ENCODE measurements around the gene U2AF2. TPM values are rescaled to one million over a fixed set of nuclear protein-coding genes. Genes with fewer than 3 reads are reported as not detected.
A peak's percentile ranks its signal among the peaks of the same experiment; 100 is the strongest.

U2AF2 gene
- polyA plus RNA-seq, 3 donors: 5.3 to 166 (median 5.4) TPM

DNA sequence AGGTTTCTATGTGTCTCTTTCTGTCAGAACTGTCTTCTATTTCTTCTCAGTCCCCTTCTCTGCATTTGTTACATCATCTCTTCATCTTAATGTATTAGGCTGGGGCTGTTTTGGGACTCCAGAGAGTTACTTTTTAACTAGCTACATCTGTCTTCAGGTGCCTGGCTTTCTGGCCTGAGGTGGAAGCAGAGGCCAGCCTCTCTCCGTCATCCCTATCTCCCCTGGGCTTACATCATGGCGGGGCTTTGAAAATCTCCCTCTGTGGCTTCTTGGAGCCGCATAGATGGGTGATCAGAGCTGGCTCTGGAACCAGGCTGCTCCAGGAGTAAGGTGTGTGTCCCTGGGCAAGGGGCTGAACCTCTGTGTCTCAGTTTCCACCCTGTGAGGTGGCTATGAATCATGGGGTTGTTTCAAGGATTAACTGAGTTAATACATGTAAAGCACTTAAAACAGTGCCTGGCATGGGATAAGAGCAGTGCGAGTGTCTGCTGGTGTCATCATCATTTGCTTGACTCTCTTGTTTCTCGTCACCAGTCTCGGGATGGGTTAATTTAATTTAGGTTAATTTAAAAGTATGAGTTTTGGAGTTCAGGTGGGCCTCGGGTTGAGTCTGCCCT lies 22.2 kb downstream of the U2AF2 start:
- Mint-ChIP-seq H3K27ac (peak overlapping the region; percentile 86 to 98 (median 94)), H3K4me1 (peaks cover 58% of the 10 kb centered on the region), H3K9me3 (no peaks in the 10 kb centered on the region), H3K4me3 (peak overlapping the region; percentile 76 to 99), H3K36me3 (peaks cover 59 to 70% of the 10 kb centered on the region in 2 donors), H3K27me3 (ENCODE audit: low read depth in 3 of 3) (no peaks in the 10 kb centered on the region)
- DNase-seq: no peak
- Histone ChIP-seq H3K9ac (ENCODE audit: insufficient read depth, low read length, poor library complexity, severe bottlenecking) (peak overlapping the region; percentile 62), H3K4me3 (replicated peaks in 1 of 3; ENCODE audit: low read depth in 2 of 3, low read length in 3 of 3) (peak overlapping the region in 1 of 3 experiments; percentile 81), H3K79me2 (ENCODE audit: insufficient read depth, low read length) (peaks cover 86% of the 10 kb centered on the region), H3K27ac (ENCODE audit: low read depth in 1 of 2, low read length in 2 of 2) (peak overlapping the region; percentile 86 to 92), H3K36me3 (replicated peaks in 1 of 2; ENCODE audit: control insufficient read depth in 1 of 2, insufficient read depth in 2 of 2, low read length in 2 of 2) (peaks cover 46 to 54% of the 10 kb centered on the region in 2 donors), H3K4me2 (replicated peaks; ENCODE audit: extremely low read depth, low read length, poor library complexity, severe bottlenecking) (peak overlapping the region; percentile 92), H4K20me1 (ENCODE audit: insufficient read depth, low read length) (peaks cover 81% of the 10 kb centered on the region), H2AFZ (ENCODE audit: insufficient read depth, low read depth, low read length, poor library complexity, severe bottlenecking) (no peak overlapping the region), H3K27me3 (ENCODE audit: control insufficient read depth in 2 of 2, insufficient read depth in 2 of 2, low read length in 2 of 2) (no peaks in the 10 kb centered on the region), H3K9me3 (replicated peaks in 1 of 2; ENCODE audit: control insufficient read depth in 1 of 2, insufficient read depth in 1 of 2, low read length in 2 of 2) (no peaks in the 10 kb centered on the region), H3K4me1 (ENCODE audit: control insufficient read depth in 1 of 2, insufficient read depth in 2 of 2, low read length in 2 of 2) (peaks cover 55 to 60% of the 10 kb centered on the region in 2 donors)
- WGBS (ENCODE audit: insufficient coverage): 97% methylated on average over 4 of the region's 7 CpGs
- TF ChIP-seq, protein P1, sequence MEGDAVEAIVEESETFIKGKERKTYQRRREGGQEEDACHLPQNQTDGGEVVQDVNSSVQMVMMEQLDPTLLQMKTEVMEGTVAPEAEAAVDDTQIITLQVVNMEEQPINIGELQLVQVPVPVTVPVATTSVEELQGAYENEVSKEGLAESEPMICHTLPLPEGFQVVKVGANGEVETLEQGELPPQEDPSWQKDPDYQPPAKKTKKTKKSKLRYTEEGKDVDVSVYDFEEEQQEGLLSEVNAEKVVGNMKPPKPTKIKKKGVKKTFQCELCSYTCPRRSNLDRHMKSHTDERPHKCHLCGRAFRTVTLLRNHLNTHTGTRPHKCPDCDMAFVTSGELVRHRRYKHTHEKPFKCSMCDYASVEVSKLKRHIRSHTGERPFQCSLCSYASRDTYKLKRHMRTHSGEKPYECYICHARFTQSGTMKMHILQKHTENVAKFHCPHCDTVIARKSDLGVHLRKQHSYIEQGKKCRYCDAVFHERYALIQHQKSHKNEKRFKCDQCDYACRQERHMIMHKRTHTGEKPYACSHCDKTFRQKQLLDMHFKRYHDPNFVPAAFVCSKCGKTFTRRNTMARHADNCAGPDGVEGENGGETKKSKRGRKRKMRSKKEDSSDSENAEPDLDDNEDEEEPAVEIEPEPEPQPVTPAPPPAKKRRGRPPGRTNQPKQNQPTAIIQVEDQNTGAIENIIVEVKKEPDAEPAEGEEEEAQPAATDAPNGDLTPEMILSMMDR (IDR thresholded peaks at IDR 0.05): no peak
- intact Hi-C loops (cut with micrococcal nuclease): loop anchor here in 1 of 2 donors (1.0 to 2.0 kb wide), 2 partner anchors 22 to 78 kb away; partner anchors contain the start of genes FIZ1 and U2AF2

DNA sequence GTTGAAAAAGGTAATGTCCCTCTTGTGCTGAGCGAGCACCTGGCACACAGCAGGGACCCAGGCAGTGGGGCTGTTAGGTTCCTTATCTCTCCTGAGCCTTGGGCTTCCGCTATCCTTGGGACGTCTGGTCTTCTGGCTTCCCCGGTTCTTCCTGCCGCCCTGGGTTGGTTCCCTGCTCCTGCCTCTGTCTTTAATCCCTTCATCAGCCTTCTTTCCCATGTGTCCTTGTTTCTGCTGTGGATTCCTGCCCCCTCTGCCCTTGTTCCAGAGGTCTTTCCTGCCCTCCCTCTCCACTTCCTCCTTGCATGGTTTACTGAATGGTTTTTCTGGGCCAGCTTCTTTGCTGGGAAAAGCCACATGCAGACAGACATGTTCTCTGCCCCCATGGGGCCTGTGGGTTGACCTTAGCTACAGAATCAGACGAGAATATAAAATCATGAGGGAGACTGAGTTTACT lies 22.8 kb downstream of the U2AF2 start:
- H3K27me3 Mint-ChIP-seq (ENCODE audit: low read depth in 3 of 3): no peaks in the 10 kb centered on the region
- Histone ChIP-seq H3K4me3 (replicated peaks in 1 of 3; ENCODE audit: low read depth in 2 of 3, low read length in 3 of 3) (peak overlapping the region; percentile 1 to 81 (median 5)), H3K36me3 (replicated peaks in 1 of 2; ENCODE audit: control insufficient read depth in 1 of 2, insufficient read depth in 2 of 2, low read length in 2 of 2) (peaks cover 46 to 53% of the 10 kb centered on the region in 2 donors), H3K4me2 (replicated peaks; ENCODE audit: extremely low read depth, low read length, poor library complexity, severe bottlenecking) (peak overlapping the region; percentile 92), H3K27ac (ENCODE audit: low read depth in 1 of 2, low read length in 2 of 2) (peak overlapping the region; percentile 86 to 92), H3K9ac (ENCODE audit: insufficient read depth, low read length, poor library complexity, severe bottlenecking) (peak overlapping the region; percentile 62), H3K4me1 (ENCODE audit: control insufficient read depth in 1 of 2, insufficient read depth in 2 of 2, low read length in 2 of 2) (peaks cover 55 to 60% of the 10 kb centered on the region in 2 donors), H3K79me2 (ENCODE audit: insufficient read depth, low read length) (peaks cover 86% of the 10 kb centered on the region), H3K9me3 (replicated peaks in 1 of 2; ENCODE audit: control insufficient read depth in 1 of 2, insufficient read depth in 1 of 2, low read length in 2 of 2) (no peaks in the 10 kb centered on the region), H2AFZ (ENCODE audit: insufficient read depth, low read depth, low read length, poor library complexity, severe bottlenecking) (peak overlapping the region; percentile 5), H4K20me1 (ENCODE audit: insufficient read depth, low read length) (peaks cover 80% of the 10 kb centered on the region), H3K27me3 (ENCODE audit: control insufficient read depth in 2 of 2, insufficient read depth in 2 of 2, low read length in 2 of 2) (no peaks in the 10 kb centered on the region)
- no peaks in the 10 kb centered on the region for H3K9me3 Mint-ChIP-seq
- peaks cover 58% of the 10 kb centered on the region for H3K4me1 Mint-ChIP-seq
- intact Hi-C loops (cut with micrococcal nuclease): loop anchor here in 1 of 2 donors (2.0 kb wide), 1 partner anchor 23 kb away; the partner anchor contains the start of gene U2AF2
- TF ChIP-seq, protein P1 (IDR thresholded peaks at IDR 0.05): no peak
- no peak for DNase-seq
- H3K27ac Mint-ChIP-seq: peak overlapping the region; percentile 86 to 98 (median 94)
- peaks cover 57 to 68% of the 10 kb centered on the region in 2 donors for H3K36me3 Mint-ChIP-seq
- peak overlapping the region; percentile 76 to 99 for H3K4me3 Mint-ChIP-seq
- 47% methylated on average over 6 of the region's 6 CpGs for WGBS (ENCODE audit: insufficient coverage)

Measured in CD14-positive monocyte (primary cell).